Endothelial cell of umbilical vein (primary cell): ENCODE measurements around the gene CDC42BPB.

ENCODE experiments used
- EZH2 ChIP-seq: IDR thresholded peaks from 2 replicates; pipeline ENCODE4 v1.6.1; 2012; ENCODE audit warnings: borderline replicate concordance, low read depth, mild to moderate bottlenecking, moderate library complexity, low read length, inconsistent platforms; ENCODE audit not compliant: severe bottlenecking
- JUN ChIP-seq: IDR thresholded peaks from 2 replicates; pipeline ENCODE4 v1.6.1; 2011; ENCODE audit warnings: borderline replicate concordance, low read depth; ENCODE audit not compliant: insufficient read length, insufficient read depth
- MYC ChIP-seq: IDR thresholded peaks from one replicate; pipeline ENCODE4 v1.6.1; 2011; ENCODE audit warnings: mild to moderate bottlenecking, low read depth, low read length
- POLR2A ChIP-seq: IDR thresholded peaks from 2 replicates; pipeline ENCODE4 v1.6.1; 2012; ENCODE audit warnings: low read depth, mild to moderate bottlenecking, control low read depth, low read length
- POLR2AphosphoS5 ChIP-seq: IDR thresholded peaks from 2 replicates; pipeline ENCODE4 v1.6.1; 2012; ENCODE audit warnings: low read depth, mild to moderate bottlenecking, control low read depth, low read length, moderate library complexity; ENCODE audit not compliant: insufficient read depth
- TF ChIP-seq, protein P1 (sequence below), 2 donors: IDR thresholded peaks; 1 replicate in 1 of 2; 2 replicates in 1 of 2; pipeline ENCODE4 v1.5.1; 2011; ENCODE audit warnings: low read length in 2 of 2, mild to moderate bottlenecking in 2 of 2, moderate library complexity in 2 of 2, control low read depth in 1 of 2, inconsistent platforms in 1 of 2, low read depth in 1 of 2; ENCODE audit not compliant: insufficient read depth in 1 of 2; ENCODE audit errors: extremely low read depth in 1 of 2
- TF ChIP-seq, protein P2 (sequence below): IDR thresholded peaks from 2 replicates; pipeline ENCODE4 v1.6.1; 2011; ENCODE audit not compliant: insufficient read depth, insufficient read length

DNA sequence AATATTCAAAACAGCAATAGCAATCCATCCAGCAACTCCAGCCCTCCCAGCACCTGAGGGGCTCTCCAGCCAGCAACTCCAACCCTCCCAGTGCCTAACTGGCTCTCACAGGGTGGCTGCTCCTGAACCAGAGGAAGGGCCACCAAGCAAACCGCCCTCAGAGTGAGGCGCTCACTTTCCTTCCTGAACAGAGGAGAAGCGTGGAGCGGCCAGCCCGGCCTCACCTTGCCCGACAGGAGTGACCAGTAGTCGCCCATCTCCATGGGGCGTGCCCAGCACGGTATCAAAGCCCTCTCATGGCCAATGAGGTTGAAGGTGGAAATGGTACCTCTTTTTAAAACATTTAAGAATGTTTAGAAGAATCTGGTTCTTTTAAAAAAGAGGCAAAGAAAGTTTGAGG, 27.4 kb downstream of the CDC42BPB start:
- TF ChIP-seq, protein P1, sequence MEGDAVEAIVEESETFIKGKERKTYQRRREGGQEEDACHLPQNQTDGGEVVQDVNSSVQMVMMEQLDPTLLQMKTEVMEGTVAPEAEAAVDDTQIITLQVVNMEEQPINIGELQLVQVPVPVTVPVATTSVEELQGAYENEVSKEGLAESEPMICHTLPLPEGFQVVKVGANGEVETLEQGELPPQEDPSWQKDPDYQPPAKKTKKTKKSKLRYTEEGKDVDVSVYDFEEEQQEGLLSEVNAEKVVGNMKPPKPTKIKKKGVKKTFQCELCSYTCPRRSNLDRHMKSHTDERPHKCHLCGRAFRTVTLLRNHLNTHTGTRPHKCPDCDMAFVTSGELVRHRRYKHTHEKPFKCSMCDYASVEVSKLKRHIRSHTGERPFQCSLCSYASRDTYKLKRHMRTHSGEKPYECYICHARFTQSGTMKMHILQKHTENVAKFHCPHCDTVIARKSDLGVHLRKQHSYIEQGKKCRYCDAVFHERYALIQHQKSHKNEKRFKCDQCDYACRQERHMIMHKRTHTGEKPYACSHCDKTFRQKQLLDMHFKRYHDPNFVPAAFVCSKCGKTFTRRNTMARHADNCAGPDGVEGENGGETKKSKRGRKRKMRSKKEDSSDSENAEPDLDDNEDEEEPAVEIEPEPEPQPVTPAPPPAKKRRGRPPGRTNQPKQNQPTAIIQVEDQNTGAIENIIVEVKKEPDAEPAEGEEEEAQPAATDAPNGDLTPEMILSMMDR (IDR thresholded peaks at IDR 0.05; ENCODE audit: extremely low read depth in 1 of 2, insufficient read depth in 1 of 2, low read depth in 1 of 2, low read length in 2 of 2) = no peak
- TF ChIP-seq POLR2A (no peak), POLR2AphosphoS5 (no peak), EZH2 (no peak), JUN (no peak), MYC (no peak)
- TF ChIP-seq, protein P2, sequence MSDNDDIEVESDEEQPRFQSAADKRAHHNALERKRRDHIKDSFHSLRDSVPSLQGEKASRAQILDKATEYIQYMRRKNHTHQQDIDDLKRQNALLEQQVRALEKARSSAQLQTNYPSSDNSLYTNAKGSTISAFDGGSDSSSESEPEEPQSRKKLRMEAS = no peak
